ENCODE data around the gene SNCB.

DNA sequence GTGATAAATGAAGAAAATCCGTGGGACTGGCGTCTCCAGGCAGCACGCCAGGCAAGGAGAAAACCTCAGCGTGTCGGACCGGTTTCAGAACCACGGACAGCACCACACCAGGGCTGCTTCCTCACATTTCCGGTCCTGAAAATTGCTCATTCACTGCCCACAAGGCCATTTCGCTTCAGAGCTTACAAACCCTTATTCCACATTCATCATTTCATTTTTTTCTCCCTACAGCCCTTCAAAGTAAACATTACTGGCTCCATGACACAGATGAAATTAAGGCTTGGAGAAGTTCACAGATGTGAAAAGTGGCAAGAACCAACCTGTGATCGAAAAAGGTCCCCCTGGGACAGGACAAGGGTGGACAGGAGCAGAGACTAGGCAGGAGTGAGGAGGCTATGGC, 18.9 kb downstream of the SNCB start:
- TF ChIP-seq EZH2 (IDR thresholded peaks at IDR 0.05) (no peak), POLR2AphosphoS5 (IDR thresholded peaks at IDR 0.05; ENCODE audit: borderline replicate concordance, low read depth, low read length) (no peak), FOXP2 (optimal IDR thresholded peaks at IDR 0.05; ENCODE audit: control extremely low read depth, extremely low read length, insufficient read depth) (no peak)

All from SK-N-MC (cell line).